Loucy (cell line): Measurements from ENCODE around the gene PODXL.

Source experiments
- H2AFZ ChIP-seq: fragments of 200-600 bp; sonication (generic); 2 replicates; pipeline ENCODE4 v1.6.0; 2016; ENCODE audit warnings: antibody characterized with exemption, mild to moderate bottlenecking, low read length, moderate library complexity
- H3F3A ChIP-seq: fragments of 200-600 bp; 2 replicates; pipeline ENCODE4 v1.6.0; 2016; ENCODE audit warnings: antibody characterized with exemption, low read depth, mild to moderate bottlenecking
- H3K27me3 ChIP-seq: fragments of 200-600 bp; sonication (generic); 2 replicates; pipeline ENCODE4 v1.6.1; 2014; ENCODE audit warnings: low read length, mild to moderate bottlenecking; ENCODE audit not compliant: insufficient read depth, poor library complexity, severe bottlenecking
- H3K36me3 ChIP-seq: fragments of 200-600 bp; sonication (generic); 2 replicates; pipeline ENCODE4 v1.6.1; 2016; ENCODE audit warnings: low read length; ENCODE audit not compliant: insufficient read depth
- H3K4me1 ChIP-seq: fragments of 200-600 bp; sonication (generic); 2 replicates; pipeline ENCODE4 v1.5.1; 2014; ENCODE audit warnings: low read length, mild to moderate bottlenecking; ENCODE audit not compliant: insufficient read depth, poor library complexity, severe bottlenecking
- H3K4me2 ChIP-seq: fragments of 200-600 bp; sonication (generic); 2 replicates; pipeline ENCODE4 v1.6.0; 2014; ENCODE audit warnings: antibody characterized with exemption, low read length, low read depth, mild to moderate bottlenecking; ENCODE audit not compliant: poor library complexity, severe bottlenecking
- H3K4me3 ChIP-seq: fragments of 200-600 bp; sonication (generic); 2 replicates; pipeline ENCODE4 v1.5.1; 2014; ENCODE audit warnings: low read length, mild to moderate bottlenecking, mixed read lengths; ENCODE audit not compliant: poor library complexity, severe bottlenecking
- H3K79me2 ChIP-seq: fragments of 200-600 bp; sonication (generic); 2 replicates; pipeline ENCODE4 v1.6.1; 2014; ENCODE audit warnings: low read length; ENCODE audit not compliant: insufficient read depth
- H3K9ac ChIP-seq: fragments of 200-600 bp; sonication (generic); 2 replicates; pipeline ENCODE4 v1.6.0; 2014; ENCODE audit warnings: mild to moderate bottlenecking, low read depth, low read length, moderate library complexity; ENCODE audit not compliant: poor library complexity, severe bottlenecking
- H3K9me2 ChIP-seq: fragments of 200-600 bp; sonication (generic); replicated peaks from 2 replicates; pipeline ENCODE4 v1.6.1; 2016; ENCODE audit warnings: low read depth, low read length, mixed read lengths
- H3K9me3 ChIP-seq: fragments of 200-600 bp; sonication (generic); 2 replicates; pipeline ENCODE4 v1.6.1; 2014; ENCODE audit warnings: mild to moderate bottlenecking, antibody characterized with exemption, low read length, low read depth; ENCODE audit not compliant: insufficient read depth
- H4K20me1 ChIP-seq: fragments of 200-600 bp; sonication (generic); 2 replicates; pipeline ENCODE4 v1.6.0; 2014; ENCODE audit warnings: antibody characterized with exemption, low read length, mild to moderate bottlenecking; ENCODE audit not compliant: insufficient read depth, poor library complexity, severe bottlenecking
- EZH2phosphoT487 ChIP-seq: fragments of 200-600 bp; IDR thresholded peaks from 2 replicates; pipeline ENCODE4 v1.6.1; 2018; ENCODE audit warnings: antibody characterized with exemption, mild to moderate bottlenecking, moderate library complexity, borderline replicate concordance
- TF ChIP-seq, protein P1 (sequence below): fragments of 200-600 bp; sonication (generic); conservative IDR thresholded peaks from 2 replicates; pipeline ENCODE4 v1.5.1; 2014; ENCODE audit warnings: mild to moderate bottlenecking, antibody characterized with exemption, low read length

Gene PODXL

DNA sequence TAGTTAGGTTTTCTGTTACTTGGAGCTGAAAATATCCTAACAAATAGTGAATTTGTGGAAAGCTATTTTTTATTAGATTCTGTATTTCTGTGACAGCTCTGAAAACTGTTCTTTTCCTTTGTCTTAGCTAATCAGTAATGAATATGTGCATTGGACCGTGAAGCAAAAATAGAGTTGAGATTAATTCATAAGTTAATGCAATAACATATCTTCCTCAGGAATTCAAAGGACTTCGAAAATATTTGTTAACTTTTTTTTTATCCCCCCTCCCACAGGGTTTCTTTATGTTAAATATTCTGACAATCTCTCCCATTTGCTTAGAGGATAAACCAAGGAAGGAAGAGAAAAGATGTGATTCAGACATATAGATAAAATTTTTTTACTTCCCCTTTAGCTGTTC is 101.4 kb downstream of the PODXL start:
- Histone ChIP-seq H3K9me3 (no peaks in the 10 kb centered on the region), H3F3A (no peaks in the 10 kb centered on the region), H3K9me2 (no peaks in the 10 kb centered on the region), H3K4me3 (no peak overlapping the region), H3K9ac (no peak overlapping the region), H3K4me1 (no peaks in the 10 kb centered on the region), H2AFZ (no peak overlapping the region), H4K20me1 (no peaks in the 10 kb centered on the region), H3K36me3 (peaks cover 22% of the 10 kb centered on the region; the same call in 1 of the 2 replicates), H3K4me2 (no peak overlapping the region), H3K79me2 (no peaks in the 10 kb centered on the region), H3K27me3 (no peaks in the 10 kb centered on the region)
- TF ChIP-seq, protein P1, sequence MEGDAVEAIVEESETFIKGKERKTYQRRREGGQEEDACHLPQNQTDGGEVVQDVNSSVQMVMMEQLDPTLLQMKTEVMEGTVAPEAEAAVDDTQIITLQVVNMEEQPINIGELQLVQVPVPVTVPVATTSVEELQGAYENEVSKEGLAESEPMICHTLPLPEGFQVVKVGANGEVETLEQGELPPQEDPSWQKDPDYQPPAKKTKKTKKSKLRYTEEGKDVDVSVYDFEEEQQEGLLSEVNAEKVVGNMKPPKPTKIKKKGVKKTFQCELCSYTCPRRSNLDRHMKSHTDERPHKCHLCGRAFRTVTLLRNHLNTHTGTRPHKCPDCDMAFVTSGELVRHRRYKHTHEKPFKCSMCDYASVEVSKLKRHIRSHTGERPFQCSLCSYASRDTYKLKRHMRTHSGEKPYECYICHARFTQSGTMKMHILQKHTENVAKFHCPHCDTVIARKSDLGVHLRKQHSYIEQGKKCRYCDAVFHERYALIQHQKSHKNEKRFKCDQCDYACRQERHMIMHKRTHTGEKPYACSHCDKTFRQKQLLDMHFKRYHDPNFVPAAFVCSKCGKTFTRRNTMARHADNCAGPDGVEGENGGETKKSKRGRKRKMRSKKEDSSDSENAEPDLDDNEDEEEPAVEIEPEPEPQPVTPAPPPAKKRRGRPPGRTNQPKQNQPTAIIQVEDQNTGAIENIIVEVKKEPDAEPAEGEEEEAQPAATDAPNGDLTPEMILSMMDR, result no peak
- TF ChIP-seq EZH2phosphoT487, result no peak

DNA sequence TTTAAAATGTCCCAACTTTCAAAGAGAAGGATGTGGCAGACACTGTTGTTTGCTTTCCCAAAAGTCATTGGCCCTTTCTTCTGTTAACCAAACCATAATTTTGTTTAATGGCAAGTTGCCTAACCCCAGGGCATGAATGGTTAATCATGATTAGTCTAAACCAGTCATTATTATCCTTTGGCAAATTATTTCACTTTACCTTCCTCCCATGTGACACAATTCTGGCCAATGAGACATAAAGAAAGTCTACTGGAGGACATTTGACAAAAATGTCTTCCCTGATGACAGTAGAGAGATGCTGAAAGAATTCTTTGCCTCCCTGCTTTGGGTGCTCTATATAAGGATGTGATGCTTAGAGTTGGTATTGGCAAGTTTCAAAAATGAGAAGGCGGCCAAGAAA is 101.9 kb downstream of the PODXL start:
- Histone ChIP-seq H3K79me2 (no peaks in the 10 kb centered on the region), H3K9me2 (no peaks in the 10 kb centered on the region), H2AFZ (no peak overlapping the region), H3K4me1 (no peaks in the 10 kb centered on the region), H4K20me1 (no peaks in the 10 kb centered on the region), H3K4me3 (no peak overlapping the region), H3K36me3 (peaks cover 26% of the 10 kb centered on the region; the same call in 1 of the 2 replicates), H3K9ac (no peak overlapping the region), H3F3A (no peaks in the 10 kb centered on the region), H3K4me2 (no peak overlapping the region), H3K27me3 (no peaks in the 10 kb centered on the region), H3K9me3 (no peaks in the 10 kb centered on the region)
- TF ChIP-seq, protein P1, result no peak
- TF ChIP-seq EZH2phosphoT487, result no peak
